GM18861 (cell line): Measurements from ENCODE around the gene UBE2C.
A peak's percentile ranks its signal among the peaks of the same experiment; 100 is the strongest.

Experiments
- ATAC-seq: cut with Tn5 transposase; IDR thresholded peaks from one replicate; pipeline ENCODE4 v1.9.1; 2021; ENCODE audit not compliant: unreplicated experiment

Gene UBE2C

GRCh38 chr20:45857882-45858216 is 45.4 kb downstream of the UBE2C start:
- peak; percentile 16 for ATAC-seq

- no peak for ATAC-seq
These were observed 47.5 kb downstream of the UBE2C start for GRCh38 chr20:45859916-45860315.

- no peak for ATAC-seq
These were observed 48.2 kb downstream of the UBE2C start for GRCh38 chr20:45860560-45861220.

- ATAC-seq, result no peak
These were observed 49.0 kb downstream of the UBE2C start for GRCh38 chr20:45861221-45862075.

- ATAC-seq, result no peak
These were observed 51.4 kb downstream of the UBE2C start for GRCh38 chr20:45863543-45864470.

GRCh38 chr20:45866454-45866853 is 54.0 kb downstream of the UBE2C start:
- ATAC-seq, result no peak
